Astrocyte (in vitro differentiated cells and primary cell): ENCODE data around the gene CIAPIN1. TPM values are rescaled to one million over a fixed set of nuclear protein-coding genes. Genes with fewer than 3 reads are reported as not detected.

ENCODE experiments used
- DNase-seq: peaks from one replicate; pipeline ENCODE4 v3.0.0-alpha.2; 2010; ENCODE audit warnings: low read depth
- FAIRE-seq: peaks from 2 replicates; lab custom pipeline; 2011; peaks lifted over from hg19 to GRCh38; lab: Jason Lieb, UNC
- H2AFZ ChIP-seq: 2 replicates; pipeline ENCODE4 v1.6.0; 2012; ENCODE audit warnings: low read depth, low read length, inconsistent platforms
- H3K27ac ChIP-seq: 2 replicates; pipeline ENCODE4 v1.5.1; 2011; ENCODE audit warnings: low read depth, low read length, inconsistent platforms
- H3K27me3 ChIP-seq: 2 replicates; pipeline ENCODE4 v1.6.0; 2011; ENCODE audit warnings: low read length, inconsistent platforms; ENCODE audit not compliant: insufficient read depth
- H3K36me3 ChIP-seq: 2 replicates; pipeline ENCODE4 v1.5.1; 2011; ENCODE audit warnings: low read length, inconsistent platforms; ENCODE audit not compliant: insufficient read depth
- H3K4me1 ChIP-seq: 2 replicates; pipeline ENCODE4 v1.5.1; 2011; ENCODE audit warnings: low read length, inconsistent platforms; ENCODE audit not compliant: insufficient read depth
- H3K4me2 ChIP-seq: 2 replicates; pipeline ENCODE4 v1.6.0; 2012; ENCODE audit warnings: low read length, inconsistent platforms
- H3K4me3 ChIP-seq: 2 replicates; pipeline ENCODE4 v1.5.1; 2011; ENCODE audit warnings: low read depth, mild to moderate bottlenecking, low read length, inconsistent platforms; ENCODE audit not compliant: insufficient read depth
- H3K79me2 ChIP-seq: 2 replicates; pipeline ENCODE4 v1.6.0; 2012; ENCODE audit warnings: mild to moderate bottlenecking, low read length, inconsistent platforms; ENCODE audit not compliant: insufficient read depth
- H3K9ac ChIP-seq: 2 replicates; pipeline ENCODE4 v1.6.0; 2012; ENCODE audit warnings: mild to moderate bottlenecking, low read length, inconsistent platforms
- H3K9me3 ChIP-seq: 2 replicates; pipeline ENCODE4 v1.5.1; 2012; ENCODE audit warnings: low read depth, mild to moderate bottlenecking, low read length, inconsistent platforms; ENCODE audit not compliant: insufficient read depth
- H4K20me1 ChIP-seq: 2 replicates; pipeline ENCODE4 v1.6.0; 2012; ENCODE audit warnings: low read length, inconsistent platforms; ENCODE audit not compliant: insufficient read depth
- H3K27ac Mint-ChIP-seq: one replicate; pipeline ENCODE4 v1.8.0; 2021; ENCODE audit warnings: mild to moderate bottlenecking, mixed read lengths; ENCODE audit not compliant: unreplicated experiment
- H3K27me3 Mint-ChIP-seq: one replicate; pipeline ENCODE4 v1.8.0; 2021; ENCODE audit warnings: low read depth, mixed read lengths; ENCODE audit not compliant: unreplicated experiment
- H3K36me3 Mint-ChIP-seq: one replicate; pipeline ENCODE4 v1.8.0; 2021; ENCODE audit warnings: low read depth, mixed read lengths; ENCODE audit not compliant: unreplicated experiment
- H3K4me1 Mint-ChIP-seq: one replicate; pipeline ENCODE4 v1.8.0; 2021; ENCODE audit warnings: low read depth, mixed read lengths; ENCODE audit not compliant: unreplicated experiment
- H3K4me3 Mint-ChIP-seq: one replicate; pipeline ENCODE4 v1.8.0; 2021; ENCODE audit warnings: mild to moderate bottlenecking, moderate library complexity, mixed read lengths; ENCODE audit not compliant: unreplicated experiment
- H3K9me3 Mint-ChIP-seq: one replicate; pipeline ENCODE4 v1.8.0; 2021; ENCODE audit warnings: mild to moderate bottlenecking, mixed read lengths; ENCODE audit not compliant: unreplicated experiment
- CTCF ChIP-seq: IDR thresholded peaks from 2 replicates; pipeline ENCODE4 v1.5.1; 2011; ENCODE audit warnings: low read depth, mild to moderate bottlenecking, inconsistent platforms, low read length, moderate library complexity; ENCODE audit not compliant: insufficient read depth
- EZH2 ChIP-seq: IDR thresholded peaks from 2 replicates; pipeline ENCODE4 v1.6.1; 2012; ENCODE audit warnings: mild to moderate bottlenecking, low read length, inconsistent platforms; ENCODE audit not compliant: insufficient read depth
- total RNA-seq: library from RNA; stranded (reverse); gene quantifications from 2 replicates; pipeline ENCODE4 v1.2.1, GENCODE V29; 2021

The CIAPIN1 gene
- total RNA-seq, 1 donor from 2014 or later = 68.9 TPM

- peaks cover 15% of the 10 kb centered on the region for H3K4me1 Mint-ChIP-seq
- no peak overlapping the region for H3K4me3 ChIP-seq
- H3K4me1 ChIP-seq = peaks cover 7% of the 10 kb centered on the region
- H3K9ac ChIP-seq = no peak overlapping the region
- H3K27ac Mint-ChIP-seq = no peak overlapping the region
- no peak overlapping the region for H2AFZ ChIP-seq
- no peak overlapping the region for H3K4me2 ChIP-seq
- H3K27me3 ChIP-seq = no peaks in the 10 kb centered on the region
- no peak overlapping the region for H3K4me3 Mint-ChIP-seq
- peaks cover 2% of the 10 kb centered on the region for H3K27me3 Mint-ChIP-seq
- no peaks in the 10 kb centered on the region for H3K36me3 ChIP-seq
- H3K9me3 Mint-ChIP-seq = no peaks in the 10 kb centered on the region
- no peaks in the 10 kb centered on the region for H3K36me3 Mint-ChIP-seq
- H3K79me2 ChIP-seq = no peaks in the 10 kb centered on the region
- DNase-seq (no peak), FAIRE-seq (no peak)
- H3K9me3 ChIP-seq = no peaks in the 10 kb centered on the region
- no peak overlapping the region for H3K27ac ChIP-seq
- TF ChIP-seq CTCF = no peak
- TF ChIP-seq EZH2 = no peak
- H4K20me1 ChIP-seq = no peaks in the 10 kb centered on the region
Measured at GRCh38 chr16:57382535-57383275, 64.5 kb downstream of the CIAPIN1 start.

GRCh38 chr16:57381791-57382534 lies 65.2 kb downstream of the CIAPIN1 start:
- Histone ChIP-seq H3K27ac (no peak overlapping the region), H3K79me2 (no peaks in the 10 kb centered on the region), H3K4me3 (no peak overlapping the region), H3K4me1 (peaks cover 12% of the 10 kb centered on the region), H3K9me3 (no peaks in the 10 kb centered on the region), H4K20me1 (no peaks in the 10 kb centered on the region), H3K27me3 (no peaks in the 10 kb centered on the region), H3K4me2 (no peak overlapping the region), H2AFZ (no peak overlapping the region), H3K36me3 (no peaks in the 10 kb centered on the region), H3K9ac (no peak overlapping the region)
- Mint-ChIP-seq H3K27me3 (peaks cover 2% of the 10 kb centered on the region), H3K9me3 (no peaks in the 10 kb centered on the region), H3K36me3 (no peaks in the 10 kb centered on the region), H3K4me3 (no peak overlapping the region), H3K27ac (no peak overlapping the region), H3K4me1 (peaks cover 21% of the 10 kb centered on the region)
- DNase-seq = no peak
- no peak for FAIRE-seq
- no peak for TF ChIP-seq EZH2

GRCh38 chr16:57380671-57381462 lies 66.3 kb downstream of the CIAPIN1 start:
- no peak overlapping the region for H3K4me3 ChIP-seq
- H3K27me3 Mint-ChIP-seq = no peaks in the 10 kb centered on the region
- no peak for DNase-seq
- peaks cover 17% of the 10 kb centered on the region for H3K4me1 Mint-ChIP-seq
- H3K9me3 Mint-ChIP-seq = no peaks in the 10 kb centered on the region
- no peak overlapping the region for H3K4me3 Mint-ChIP-seq
- no peak overlapping the region for H3K9ac ChIP-seq
- no peaks in the 10 kb centered on the region for H3K79me2 ChIP-seq
- H4K20me1 ChIP-seq = no peaks in the 10 kb centered on the region
- H3K27me3 ChIP-seq = no peaks in the 10 kb centered on the region
- FAIRE-seq = no peak
- no peak overlapping the region for H3K27ac Mint-ChIP-seq
- H3K4me2 ChIP-seq = no peak overlapping the region
- H3K27ac ChIP-seq = no peak overlapping the region
- H2AFZ ChIP-seq = no peak overlapping the region
- TF ChIP-seq CTCF (no peak), EZH2 (no peak)
- peaks cover 12% of the 10 kb centered on the region for H3K4me1 ChIP-seq
- H3K36me3 Mint-ChIP-seq = no peaks in the 10 kb centered on the region
- H3K36me3 ChIP-seq = no peaks in the 10 kb centered on the region
- no peaks in the 10 kb centered on the region for H3K9me3 ChIP-seq
